Measurements from ENCODE around the gene RALGAPB.
A peak's percentile ranks its signal among the peaks of the same experiment; 100 is the strongest.

RALGAPB gene

GRCh38 chr20:38551056-38551626 is 78.5 kb downstream of the RALGAPB start:
- DNase-seq = no peak

DNA sequence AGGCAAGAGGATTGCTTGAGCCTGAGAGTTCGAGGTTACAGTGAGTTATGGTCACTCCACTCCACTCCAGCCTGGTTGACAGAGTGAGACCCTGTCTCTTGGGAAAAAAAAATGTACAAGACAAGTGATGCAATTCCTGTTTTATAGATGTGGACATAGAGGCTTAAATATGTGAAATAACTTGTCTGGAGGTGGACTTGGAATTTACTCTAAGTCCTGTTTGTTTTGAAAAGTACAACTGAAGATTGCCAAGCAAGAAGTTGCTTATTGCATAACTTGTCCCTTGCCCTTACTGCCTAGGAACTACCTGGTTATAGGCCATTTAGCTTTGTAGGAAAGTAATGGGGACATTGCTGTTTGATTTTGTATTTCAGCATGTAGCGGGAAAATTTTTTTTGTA is 82.3 kb downstream of the RALGAPB start:
- DNase-seq = no peak

DNA sequence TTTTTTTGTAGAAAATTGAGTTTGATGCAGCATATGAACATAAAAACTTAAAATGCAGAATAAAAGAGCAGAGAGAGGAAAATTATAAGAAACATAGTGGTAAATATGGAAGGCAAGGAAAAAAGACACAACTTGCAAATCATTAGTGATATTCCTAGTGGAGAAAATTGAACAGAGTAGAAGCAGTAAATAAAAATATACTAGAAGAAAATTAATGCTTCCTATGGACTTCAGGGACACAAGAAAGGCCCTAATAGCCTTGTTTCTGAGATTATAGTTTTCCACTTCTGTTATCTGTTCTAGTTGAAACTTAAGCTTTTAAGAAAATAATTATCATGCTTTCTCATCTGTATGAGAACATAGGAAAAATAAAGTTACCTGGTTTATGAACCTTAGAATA is 82.8 kb downstream of the RALGAPB start:
- DNase-seq = no peak

- DNase-seq = no peak
Measured at GRCh38 chr20:38557174-38557573, 84.5 kb downstream of the RALGAPB start.

GRCh38 chr20:38558596-38559360 is 86.1 kb downstream of the RALGAPB start:
- DNase-seq = no peak

GRCh38 chr20:38559764-38560163 is 87.1 kb downstream of the RALGAPB start:
- no peak for DNase-seq

DNA sequence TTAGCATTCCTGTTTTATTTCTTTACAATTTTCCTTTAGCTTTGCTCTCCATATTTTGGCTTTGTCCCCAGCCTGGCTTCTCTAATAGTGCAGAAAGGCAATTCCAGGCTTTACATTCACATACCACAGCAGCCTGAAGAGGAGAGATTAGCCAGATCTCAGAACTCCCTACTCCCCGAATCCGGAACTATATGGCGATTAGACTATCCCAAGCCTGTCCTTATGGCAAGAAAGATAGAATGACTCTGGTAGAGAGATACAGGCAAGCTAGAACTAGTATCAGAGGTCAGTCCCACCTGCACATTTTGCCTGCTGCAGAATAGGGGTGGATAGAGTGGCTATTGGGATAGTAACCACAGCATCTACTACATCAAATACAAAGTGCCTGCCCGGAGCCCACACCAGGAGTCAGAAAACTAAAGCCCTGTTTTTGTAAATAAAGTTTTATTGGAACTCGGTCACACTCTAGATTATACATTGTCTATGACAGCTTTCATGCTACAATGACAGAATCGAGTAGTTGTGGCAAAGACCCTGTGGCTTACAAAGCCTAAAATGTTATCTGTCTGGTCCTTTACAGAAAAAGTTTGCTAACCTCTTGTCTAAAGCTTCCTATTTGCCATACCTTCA is 91.3 kb downstream of the RALGAPB start:
- no peak for DNase-seq

DNA sequence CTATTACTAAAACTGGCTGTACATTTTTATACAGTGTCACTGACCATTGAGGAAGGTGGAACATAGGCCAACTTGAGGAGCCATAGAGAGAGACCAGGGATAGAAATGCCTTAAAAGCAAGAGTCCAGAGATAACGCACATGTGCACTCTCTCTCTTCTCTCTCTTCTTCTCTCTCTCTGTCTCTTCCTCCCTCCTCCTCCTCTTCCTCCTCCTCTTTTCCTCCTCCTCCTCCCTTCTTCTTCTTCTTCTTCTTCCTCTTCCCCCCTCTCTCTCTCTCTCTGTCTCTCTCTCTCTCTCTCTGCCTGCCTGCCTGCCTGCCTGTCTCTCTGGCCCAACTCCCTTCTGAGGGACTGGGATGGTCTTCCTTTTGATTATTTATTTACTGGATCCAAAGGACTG is 92.0 kb downstream of the RALGAPB start:
- no peak for DNase-seq

GRCh38 chr20:38566036-38566598 is 93.5 kb downstream of the RALGAPB start:
- DNase-seq = no peak

GRCh38 chr20:38569747-38570525 is 97.3 kb downstream of the RALGAPB start:
- peak; percentile 7 for DNase-seq

- DNase-seq = no peak
Measured at GRCh38 chr20:38573413-38573812, 100.8 kb downstream of the RALGAPB start.

DNA sequence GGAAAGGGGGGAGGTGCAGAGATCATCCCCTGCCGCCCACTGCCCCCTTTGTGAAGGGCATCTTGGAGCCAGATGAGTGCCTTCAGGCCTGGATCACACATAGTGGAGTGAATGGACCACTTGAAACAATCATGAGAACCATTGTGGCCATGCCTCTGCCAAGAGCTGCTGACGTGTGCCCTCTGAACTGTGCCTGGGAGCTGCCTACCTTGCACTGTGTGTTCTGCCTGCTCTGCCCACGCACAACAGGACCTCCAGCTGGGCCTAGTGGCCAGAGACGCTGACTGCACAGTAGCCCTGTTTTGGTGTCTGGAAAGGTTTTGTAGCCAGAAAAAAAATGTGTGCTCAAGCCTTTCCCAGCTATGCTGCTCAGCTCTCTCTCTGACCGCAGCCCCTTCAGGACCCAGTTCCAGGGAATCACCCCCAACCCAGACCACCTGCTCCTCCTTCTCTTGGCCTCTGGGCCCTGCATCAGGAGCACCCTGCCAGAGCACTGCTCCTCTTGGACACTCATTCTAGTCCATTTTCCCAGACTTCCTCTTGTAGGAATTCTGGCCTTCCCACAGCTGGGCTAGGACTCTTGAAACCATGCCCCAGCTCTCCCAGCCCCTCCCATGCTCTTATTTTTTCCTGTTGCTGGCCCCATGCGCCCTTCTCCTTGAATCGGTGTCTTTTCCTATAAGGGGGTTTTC is 106.7 kb downstream of the RALGAPB start:
- DNase-seq = no peak

DNA sequence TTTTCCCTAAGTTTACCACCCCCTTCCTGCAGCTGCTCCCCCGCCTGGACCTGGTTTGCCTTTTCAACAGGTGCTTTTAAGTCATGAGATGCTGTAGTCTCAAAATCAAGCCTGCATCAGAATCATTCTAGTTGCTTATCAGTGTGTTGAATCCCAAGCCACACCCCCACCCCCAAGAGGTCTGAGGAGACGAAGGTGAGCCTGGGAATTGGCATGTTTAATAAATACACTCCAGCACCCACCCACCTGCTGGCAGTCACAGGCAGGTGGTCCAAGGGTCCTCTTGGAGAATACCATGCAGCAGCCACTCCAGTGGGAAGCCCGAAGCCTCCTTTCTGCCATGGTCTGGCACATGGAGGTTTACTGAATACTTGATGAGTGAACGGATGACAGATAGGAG is 107.3 kb downstream of the RALGAPB start:
- DNase-seq = no peak

- DNase-seq = no peak
Measured at GRCh38 chr20:38581013-38581412, 108.4 kb downstream of the RALGAPB start, which contains the start of gene ADIG. TSS of gene ADIG (plus strand) at chr20:38581197. CDS start at chr20:38581251, 54 bp downstream.

- DNase-seq = no peak
Measured at GRCh38 chr20:38581830-38582358, 109.3 kb downstream of the RALGAPB start.

DNA sequence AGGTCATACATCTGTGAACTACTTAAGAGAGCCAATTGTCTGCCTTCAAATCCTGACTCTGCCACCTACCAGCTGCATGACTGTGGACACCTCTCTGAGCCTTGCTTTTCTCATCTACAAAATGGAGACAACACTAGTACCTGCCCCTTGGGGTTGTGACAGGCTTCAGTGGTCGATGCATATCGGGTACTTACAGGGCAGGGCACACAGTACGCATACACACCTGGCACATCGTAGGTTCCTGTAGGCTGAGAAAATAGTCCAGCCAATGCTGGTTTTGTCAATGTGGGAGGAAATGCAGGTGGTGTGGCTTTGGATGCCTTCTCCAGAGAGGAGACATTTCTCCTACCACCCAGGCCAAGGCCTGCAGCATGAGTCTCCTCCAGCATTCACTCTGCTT is 110.7 kb downstream of the RALGAPB start:
- DNase-seq = no peak

DNA sequence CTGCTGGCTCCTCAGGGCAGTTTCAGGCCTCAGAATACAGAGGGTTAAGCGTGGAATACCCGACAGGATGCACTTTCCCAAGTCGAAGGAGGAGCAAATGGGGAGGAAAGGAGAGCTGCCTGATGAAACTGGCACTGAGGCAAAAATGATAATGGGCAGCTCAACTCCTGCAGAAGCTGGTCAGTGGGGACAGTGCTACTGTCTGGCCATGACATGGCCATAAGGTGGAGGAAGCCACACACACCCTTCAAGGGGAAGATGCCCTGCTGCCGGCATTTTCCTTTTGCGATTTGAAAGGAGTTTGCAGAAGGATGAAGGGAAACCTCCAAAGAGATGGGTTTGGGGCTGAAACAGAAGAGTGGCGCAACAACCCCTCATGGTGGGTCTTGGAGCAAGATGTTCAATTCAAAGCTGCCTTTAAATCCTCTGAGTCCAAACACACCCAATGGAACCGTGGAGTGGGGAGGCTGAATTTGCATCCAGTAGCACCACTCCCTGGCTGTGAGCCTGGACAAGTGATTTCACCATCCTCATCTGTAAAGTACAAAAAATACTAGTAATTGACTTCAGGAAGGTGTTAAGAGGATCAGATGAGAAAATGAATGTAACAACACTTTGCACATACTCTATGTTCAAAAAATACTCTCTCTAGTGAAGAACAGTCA is 111.6 kb downstream of the RALGAPB start:
- no peak for DNase-seq

DNA sequence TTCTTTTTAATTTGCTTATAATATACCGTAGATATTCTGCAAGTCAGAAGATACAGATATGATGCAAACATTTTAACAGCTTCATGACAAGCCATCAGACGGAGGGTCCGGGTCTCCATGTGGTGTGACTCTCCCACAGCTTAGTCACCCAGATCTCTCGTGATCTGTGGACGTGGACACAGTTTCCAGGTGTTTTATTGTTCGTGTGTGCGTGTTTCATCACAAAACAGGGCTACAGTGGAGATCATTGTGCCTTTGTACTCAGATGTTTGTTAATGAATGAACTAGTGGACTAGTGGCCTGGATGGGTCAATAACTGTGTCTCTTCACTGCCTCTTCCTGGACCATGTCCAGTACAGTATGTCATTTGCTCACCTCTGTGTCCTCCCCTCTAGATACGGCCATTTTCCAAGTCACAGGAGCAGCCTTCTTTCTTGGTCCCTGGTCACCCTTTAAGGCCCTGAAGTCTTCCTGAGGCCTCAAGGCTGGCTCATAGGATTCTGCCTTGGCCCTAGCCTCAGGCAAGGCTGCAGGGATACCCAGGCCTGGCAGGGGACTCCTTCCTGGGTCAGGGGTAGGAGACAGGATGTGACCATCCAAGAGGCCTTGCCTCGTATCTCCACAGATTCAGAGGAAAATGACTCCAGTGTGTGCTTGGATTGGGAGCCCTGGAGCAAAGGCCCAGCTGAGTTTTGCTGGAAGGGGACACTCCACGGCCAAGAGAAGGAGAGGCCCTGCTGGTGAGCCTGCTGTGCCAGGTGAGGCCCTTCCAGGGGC is 112.9 kb downstream of the RALGAPB start:
- no peak for DNase-seq

- DNase-seq = no peak
Measured at GRCh38 chr20:38586181-38586525, 113.5 kb downstream of the RALGAPB start.

GRCh38 chr20:38588303-38588702 is 115.7 kb downstream of the RALGAPB start:
- DNase-seq = no peak

GRCh38 chr20:38589351-38589750 is 116.7 kb downstream of the RALGAPB start:
- no peak for DNase-seq

Measured in hematopoietic multipotent progenitor cell treated with erythropoietin and hydrocortisone succinate and interleukin-3 and kit ligand, for 4 days (in vitro differentiated cells).